WTC11 (cell line): ENCODE data around the gene ZNRF1. TPM values are rescaled to one million over a fixed set of nuclear protein-coding genes. Genes with fewer than 3 reads are reported as not detected.
"Not testable (repeated sequence)": the region's sequence is repeated elsewhere in the genome, so short reads cannot be mapped to it uniquely, and the experiment has no call there.

Experiments
- ATAC-seq: fragments of 200-7000 bp; cut with Tn5 transposase; 2 replicates; pipeline ENCODE4 v1.10.0; 2021; ENCODE audit warnings: mild to moderate bottlenecking, moderate library complexity
- CTCF ChIA-PET: fragments of 300-600 bp; sonication (Branson Sonifier 250); formaldehyde crosslinking; loops from one replicate; lab custom pipeline; 2021; ENCODE audit warnings: antibody characterized with exemption; lab: Charles Lee
- POLR2A ChIA-PET: fragments of 350-600 bp; sonication (Branson Sonifier 250); formaldehyde crosslinking; loops from one replicate; lab custom pipeline; 2021; ENCODE audit warnings: antibody characterized with exemption; lab: Charles Lee
- DNase-seq: peaks from one replicate; pipeline ENCODE4 v3.0.0; 2021; ENCODE audit warnings: low spot score
- H3K27ac Mint-ChIP-seq: 2 replicates; pipeline ENCODE4 v1.8.0; 2021; ENCODE audit warnings: mixed read lengths
- H3K27me3 Mint-ChIP-seq: 2 replicates; pipeline ENCODE4 v1.8.0; 2021; ENCODE audit warnings: low read depth, mild to moderate bottlenecking, moderate library complexity, mixed read lengths
- H3K36me3 Mint-ChIP-seq: 2 replicates; pipeline ENCODE4 v1.8.0; 2021; ENCODE audit warnings: mixed read lengths
- H3K4me1 Mint-ChIP-seq: 2 replicates; pipeline ENCODE4 v1.8.0; 2022; ENCODE audit warnings: mixed read lengths
- H3K4me3 Mint-ChIP-seq: 2 replicates; pipeline ENCODE4 v1.8.0; 2021; ENCODE audit warnings: mild to moderate bottlenecking, moderate library complexity, mixed read lengths
- H3K9me3 Mint-ChIP-seq: 2 replicates; pipeline ENCODE4 v1.8.0; 2021; ENCODE audit warnings: mixed read lengths
- ATF1 ChIP-seq: sonication (generic); formaldehyde crosslinking; IDR thresholded peaks from 2 replicates; pipeline ENCODE4 v1.8.1; 2023; ENCODE audit warnings: mild to moderate bottlenecking, moderate library complexity, missing genetic modification reagents
- CBFB ChIP-seq: sonication (generic); formaldehyde crosslinking; IDR thresholded peaks from 2 replicates; pipeline ENCODE4 v1.8.1; 2022; ENCODE audit warnings: mild to moderate bottlenecking, low read depth, missing genetic modification reagents
- CREB1 ChIP-seq: sonication (generic); formaldehyde crosslinking; IDR thresholded peaks from 2 replicates; pipeline ENCODE4 v1.8.0; 2023; ENCODE audit warnings: mild to moderate bottlenecking, missing genetic modification reagents
- ELF4 ChIP-seq: sonication (generic); formaldehyde crosslinking; IDR thresholded peaks from 2 replicates; pipeline ENCODE4 v1.8.1; 2022; ENCODE audit warnings: low read depth, mild to moderate bottlenecking, moderate library complexity, missing genetic modification reagents
- EMX1 ChIP-seq: fragments of 250-450 bp; sonication (Bioruptor Pico); IDR thresholded peaks from 2 replicates; pipeline ENCODE4 v1.8.0; 2021; ENCODE audit warnings: mild to moderate bottlenecking
- FOXJ3 ChIP-seq: sonication (generic); formaldehyde crosslinking; IDR thresholded peaks from 2 replicates; pipeline ENCODE4 v1.9.0; 2021; ENCODE audit warnings: missing genetic modification reagents, mild to moderate bottlenecking, borderline replicate concordance
- GTF2I ChIP-seq: fragments of 250-450 bp; sonication (Bioruptor Pico); conservative IDR thresholded peaks from 2 replicates; pipeline ENCODE4 v1.4.0; 2021; ENCODE audit warnings: mild to moderate bottlenecking
- NR1H2 ChIP-seq: sonication (generic); formaldehyde crosslinking; IDR thresholded peaks from 2 replicates; pipeline ENCODE4 v1.9.0; 2021; ENCODE audit warnings: mild to moderate bottlenecking, moderate library complexity, missing genetic modification reagents
- NR2C2 ChIP-seq: sonication (generic); formaldehyde crosslinking; IDR thresholded peaks from 2 replicates; pipeline ENCODE4 v1.8.0; 2022; ENCODE audit warnings: mild to moderate bottlenecking, missing genetic modification reagents
- NR3C1 ChIP-seq: sonication (generic); formaldehyde crosslinking; conservative IDR thresholded peaks from 2 replicates; pipeline ENCODE4 v1.8.1; 2023; ENCODE audit warnings: low read depth, mild to moderate bottlenecking, missing genetic modification reagents
- RELA ChIP-seq: sonication (generic); formaldehyde crosslinking; IDR thresholded peaks from 2 replicates; pipeline ENCODE4 v1.8.1; 2022; ENCODE audit warnings: missing genetic modification reagents, mild to moderate bottlenecking, borderline replicate concordance
- SP1 ChIP-seq: sonication (generic); formaldehyde crosslinking; conservative IDR thresholded peaks from 2 replicates; pipeline ENCODE4 v1.8.1; 2022; ENCODE audit warnings: missing genetic modification reagents
- TCF7 ChIP-seq: sonication (generic); formaldehyde crosslinking; IDR thresholded peaks from 2 replicates; pipeline ENCODE4 v1.8.0; 2022; ENCODE audit warnings: mild to moderate bottlenecking, low read depth, missing genetic modification reagents, moderate library complexity
- TEAD4 ChIP-seq: sonication (generic); formaldehyde crosslinking; IDR thresholded peaks from 2 replicates; pipeline ENCODE4 v1.8.0; 2022; ENCODE audit warnings: mild to moderate bottlenecking, missing genetic modification reagents
- ZBTB21 ChIP-seq: sonication (generic); formaldehyde crosslinking; IDR thresholded peaks from 2 replicates; pipeline ENCODE4 v1.8.1; 2023; ENCODE audit warnings: mild to moderate bottlenecking, missing genetic modification reagents, borderline replicate concordance
- ZNF317 ChIP-seq: sonication (generic); formaldehyde crosslinking; IDR thresholded peaks from 2 replicates; pipeline ENCODE4 v1.8.1; 2023; ENCODE audit warnings: low read depth, mild to moderate bottlenecking, moderate library complexity, missing genetic modification reagents, borderline replicate concordance
- ZNF423 ChIP-seq: fragments of 250-450 bp; sonication (Bioruptor Pico); IDR thresholded peaks from 2 replicates; pipeline ENCODE4 v2.1.2; 2022; ENCODE audit warnings: mild to moderate bottlenecking, moderate library complexity
- ZNF671 ChIP-seq: fragments of 250-450 bp; sonication (Bioruptor Pico); IDR thresholded peaks from 2 replicates; pipeline ENCODE4 v1.8.0; 2021; ENCODE audit warnings: mild to moderate bottlenecking
- total RNA-seq: library from RNA; stranded (reverse); gene quantifications from 3 replicates; pipeline ENCODE4 v1.2.3, GENCODE V29; 2021
- TF ChIP-seq, protein P1 (sequence below): fragments of 250-450 bp; sonication (Bioruptor Pico); IDR thresholded peaks from 2 replicates; pipeline ENCODE4 v2.1.2; 2022; ENCODE audit warnings: mild to moderate bottlenecking, moderate library complexity
- TF ChIP-seq, protein P2 (sequence below): sonication (generic); formaldehyde crosslinking; IDR thresholded peaks from 2 replicates; pipeline ENCODE4 v1.8.1; 2023; ENCODE audit warnings: mild to moderate bottlenecking, moderate library complexity, missing genetic modification reagents
- TF ChIP-seq, protein P3 (sequence below): sonication (generic); formaldehyde crosslinking; IDR thresholded peaks from 2 replicates; pipeline ENCODE4 v1.8.0; 2022; ENCODE audit warnings: mild to moderate bottlenecking, missing genetic modification reagents
- TF ChIP-seq, protein P4 (sequence below): sonication (generic); formaldehyde crosslinking; conservative IDR thresholded peaks from 2 replicates; pipeline ENCODE4 v1.8.1; 2022; ENCODE audit warnings: mild to moderate bottlenecking, missing genetic modification reagents
- TF ChIP-seq, protein P5 (sequence below): sonication (generic); formaldehyde crosslinking; IDR thresholded peaks from 2 replicates; pipeline ENCODE4 v1.8.0; 2023; ENCODE audit warnings: mild to moderate bottlenecking, missing genetic modification reagents

ZNRF1 gene
- total RNA-seq, 1 experiment from 2014 or later: 47.6 TPM

DNA sequence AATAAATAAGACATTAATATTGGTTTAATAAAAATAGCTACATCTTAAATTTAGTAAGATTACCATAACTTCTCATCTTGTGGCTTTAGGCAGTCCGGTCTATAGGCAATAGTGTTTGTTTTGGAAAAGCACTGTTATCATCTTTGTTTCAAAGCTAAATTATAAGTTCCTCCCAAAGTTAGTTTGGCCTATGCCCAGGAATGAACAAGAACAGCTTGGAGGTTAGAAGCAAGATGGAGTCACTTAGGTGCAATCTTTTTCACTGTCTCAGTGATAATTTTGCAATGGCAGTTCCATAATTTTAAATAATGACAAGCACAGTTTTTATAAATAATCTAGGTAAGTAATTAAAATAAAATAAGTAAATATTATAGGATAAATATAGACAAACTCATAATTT, 123.8 kb downstream of the ZNRF1 start:
- ATAC-seq: no peak
- Mint-ChIP-seq H3K27ac (no peak overlapping the region), H3K4me3 (no peak overlapping the region), H3K4me1 (peaks cover 23% of the 10 kb centered on the region), H3K27me3 (no peaks in the 10 kb centered on the region), H3K36me3 (peaks cover 27% of the 10 kb centered on the region), H3K9me3 (peaks cover 30% of the 10 kb centered on the region)
- no peak for TF ChIP-seq RELA (CRISPR knock-in tag)
- TF ChIP-seq NR2C2 (CRISPR knock-in tag): no peak
- no peak for TF ChIP-seq EMX1 (CRISPR knock-in tag)
- TF ChIP-seq ELF4 (CRISPR knock-in tag): no peak
- TF ChIP-seq, protein P1, sequence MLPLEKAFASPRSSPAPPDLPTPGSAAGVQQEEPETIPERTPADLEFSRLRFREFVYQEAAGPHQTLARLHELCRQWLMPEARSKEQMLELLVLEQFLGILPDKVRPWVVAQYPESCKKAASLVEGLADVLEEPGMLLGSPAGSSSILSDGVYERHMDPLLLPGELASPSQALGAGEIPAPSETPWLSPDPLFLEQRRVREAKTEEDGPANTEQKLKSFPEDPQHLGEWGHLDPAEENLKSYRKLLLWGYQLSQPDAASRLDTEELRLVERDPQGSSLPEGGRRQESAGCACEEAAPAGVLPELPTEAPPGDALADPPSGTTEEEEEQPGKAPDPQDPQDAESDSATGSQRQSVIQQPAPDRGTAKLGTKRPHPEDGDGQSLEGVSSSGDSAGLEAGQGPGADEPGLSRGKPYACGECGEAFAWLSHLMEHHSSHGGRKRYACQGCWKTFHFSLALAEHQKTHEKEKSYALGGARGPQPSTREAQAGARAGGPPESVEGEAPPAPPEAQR (CRISPR knock-in tag): no peak
- TF ChIP-seq, protein P2, sequence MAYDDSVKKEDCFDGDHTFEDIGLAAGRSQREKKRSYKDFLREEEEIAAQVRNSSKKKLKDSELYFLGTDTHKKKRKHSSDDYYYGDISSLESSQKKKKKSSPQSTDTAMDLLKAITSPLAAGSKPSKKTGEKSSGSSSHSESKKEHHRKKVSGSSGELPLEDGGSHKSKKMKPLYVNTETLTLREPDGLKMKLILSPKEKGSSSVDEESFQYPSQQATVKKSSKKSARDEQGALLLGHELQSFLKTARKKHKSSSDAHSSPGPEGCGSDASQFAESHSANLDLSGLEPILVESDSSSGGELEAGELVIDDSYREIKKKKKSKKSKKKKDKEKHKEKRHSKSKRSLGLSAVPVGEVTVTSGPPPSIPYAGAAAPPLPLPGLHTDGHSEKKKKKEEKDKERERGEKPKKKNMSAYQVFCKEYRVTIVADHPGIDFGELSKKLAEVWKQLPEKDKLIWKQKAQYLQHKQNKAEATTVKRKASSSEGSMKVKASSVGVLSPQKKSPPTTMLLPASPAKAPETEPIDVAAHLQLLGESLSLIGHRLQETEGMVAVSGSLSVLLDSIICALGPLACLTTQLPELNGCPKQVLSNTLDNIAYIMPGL: no peak
- no peak for TF ChIP-seq ATF1 (CRISPR knock-in tag)
- TF ChIP-seq, protein P3, sequence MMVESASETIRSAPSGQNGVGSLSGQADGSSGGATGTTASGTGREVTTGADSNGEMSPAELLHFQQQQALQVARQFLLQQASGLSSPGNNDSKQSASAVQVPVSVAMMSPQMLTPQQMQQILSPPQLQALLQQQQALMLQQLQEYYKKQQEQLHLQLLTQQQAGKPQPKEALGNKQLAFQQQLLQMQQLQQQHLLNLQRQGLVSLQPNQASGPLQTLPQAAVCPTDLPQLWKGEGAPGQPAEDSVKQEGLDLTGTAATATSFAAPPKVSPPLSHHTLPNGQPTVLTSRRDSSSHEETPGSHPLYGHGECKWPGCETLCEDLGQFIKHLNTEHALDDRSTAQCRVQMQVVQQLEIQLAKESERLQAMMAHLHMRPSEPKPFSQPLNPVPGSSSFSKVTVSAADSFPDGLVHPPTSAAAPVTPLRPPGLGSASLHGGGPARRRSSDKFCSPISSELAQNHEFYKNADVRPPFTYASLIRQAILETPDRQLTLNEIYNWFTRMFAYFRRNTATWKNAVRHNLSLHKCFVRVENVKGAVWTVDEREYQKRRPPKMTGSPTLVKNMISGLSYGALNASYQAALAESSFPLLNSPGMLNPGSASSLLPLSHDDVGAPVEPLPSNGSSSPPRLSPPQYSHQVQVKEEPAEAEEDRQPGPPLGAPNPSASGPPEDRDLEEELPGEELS: no peak
- TF ChIP-seq ZBTB21 (CRISPR knock-in tag): no peak
- no peak for TF ChIP-seq ZNF317
- TF ChIP-seq CREB1 (CRISPR knock-in tag): no peak
- TF ChIP-seq, protein P4, sequence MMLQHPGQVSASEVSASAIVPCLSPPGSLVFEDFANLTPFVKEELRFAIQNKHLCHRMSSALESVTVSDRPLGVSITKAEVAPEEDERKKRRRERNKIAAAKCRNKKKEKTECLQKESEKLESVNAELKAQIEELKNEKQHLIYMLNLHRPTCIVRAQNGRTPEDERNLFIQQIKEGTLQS (CRISPR knock-in tag): no peak
- TF ChIP-seq, protein P5, sequence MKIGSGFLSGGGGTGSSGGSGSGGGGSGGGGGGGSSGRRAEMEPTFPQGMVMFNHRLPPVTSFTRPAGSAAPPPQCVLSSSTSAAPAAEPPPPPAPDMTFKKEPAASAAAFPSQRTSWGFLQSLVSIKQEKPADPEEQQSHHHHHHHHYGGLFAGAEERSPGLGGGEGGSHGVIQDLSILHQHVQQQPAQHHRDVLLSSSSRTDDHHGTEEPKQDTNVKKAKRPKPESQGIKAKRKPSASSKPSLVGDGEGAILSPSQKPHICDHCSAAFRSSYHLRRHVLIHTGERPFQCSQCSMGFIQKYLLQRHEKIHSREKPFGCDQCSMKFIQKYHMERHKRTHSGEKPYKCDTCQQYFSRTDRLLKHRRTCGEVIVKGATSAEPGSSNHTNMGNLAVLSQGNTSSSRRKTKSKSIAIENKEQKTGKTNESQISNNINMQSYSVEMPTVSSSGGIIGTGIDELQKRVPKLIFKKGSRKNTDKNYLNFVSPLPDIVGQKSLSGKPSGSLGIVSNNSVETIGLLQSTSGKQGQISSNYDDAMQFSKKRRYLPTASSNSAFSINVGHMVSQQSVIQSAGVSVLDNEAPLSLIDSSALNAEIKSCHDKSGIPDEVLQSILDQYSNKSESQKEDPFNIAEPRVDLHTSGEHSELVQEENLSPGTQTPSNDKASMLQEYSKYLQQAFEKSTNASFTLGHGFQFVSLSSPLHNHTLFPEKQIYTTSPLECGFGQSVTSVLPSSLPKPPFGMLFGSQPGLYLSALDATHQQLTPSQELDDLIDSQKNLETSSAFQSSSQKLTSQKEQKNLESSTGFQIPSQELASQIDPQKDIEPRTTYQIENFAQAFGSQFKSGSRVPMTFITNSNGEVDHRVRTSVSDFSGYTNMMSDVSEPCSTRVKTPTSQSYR: no peak
- no peak for TF ChIP-seq ZNF671 (CRISPR knock-in tag)
- no peak for TF ChIP-seq CBFB (CRISPR knock-in tag)
- ChIA-PET POLR2A (no interaction called here), CTCF (interaction anchor here (0.6 to 5.4 kb wide), 4 partner anchors 8 to 58 kb away, joined by 4 to 36 read pairs (median 6); no protein-coding TSS in a partner anchor)
- no peak for DNase-seq

DNA sequence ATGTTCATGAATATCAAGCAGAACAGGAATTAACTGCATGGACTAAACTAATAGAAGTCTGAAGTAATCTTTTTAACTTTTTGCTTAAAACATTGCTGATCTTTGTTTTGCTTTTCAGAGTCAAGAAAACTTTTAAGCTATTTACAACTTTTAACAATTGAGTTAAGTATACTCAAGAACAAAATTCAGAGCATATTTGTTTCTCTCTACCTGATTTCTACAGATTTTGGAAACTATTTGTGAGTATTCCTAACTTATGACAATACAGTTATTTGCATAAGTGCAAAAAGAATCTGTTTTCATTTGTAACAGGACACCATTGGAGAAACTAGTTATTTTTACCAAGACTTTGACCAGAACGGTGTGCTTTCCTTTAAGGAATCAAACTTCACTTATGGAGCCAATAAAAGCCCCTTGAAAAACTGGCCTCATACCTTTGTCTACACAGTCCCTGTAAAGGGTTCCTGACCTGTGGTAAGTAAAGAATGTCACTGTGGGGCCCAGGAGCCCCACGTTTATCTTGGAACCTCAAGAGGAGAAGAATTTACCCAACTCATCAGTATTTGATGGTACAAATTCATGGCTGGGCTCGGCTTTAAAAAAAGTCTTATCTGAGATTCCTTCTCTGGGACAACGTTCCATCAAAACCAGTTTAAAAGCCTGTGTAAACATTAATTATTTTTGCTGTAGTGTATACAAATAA, 129.0 kb downstream of the ZNRF1 start:
- Mint-ChIP-seq H3K36me3 (peaks cover 25% of the 10 kb centered on the region), H3K9me3 (peaks cover 28% of the 10 kb centered on the region), H3K4me1 (peaks cover 13% of the 10 kb centered on the region), H3K27ac (no peak overlapping the region), H3K27me3 (no peaks in the 10 kb centered on the region; the same call in 1 of the 2 replicates), H3K4me3 (no peak overlapping the region)
- DNase-seq (no peak), ATAC-seq (no peak)
- TF ChIP-seq NR3C1: no peak
- no peak for TF ChIP-seq TCF7 (CRISPR knock-in tag)
- TF ChIP-seq NR2C2 (CRISPR knock-in tag): no peak
- no peak for TF ChIP-seq ZBTB21 (CRISPR knock-in tag)
- TF ChIP-seq TEAD4 (CRISPR knock-in tag): no peak
- TF ChIP-seq FOXJ3: no peak
- no peak for TF ChIP-seq ZNF423 (CRISPR knock-in tag)
- no peak for TF ChIP-seq GTF2I (CRISPR knock-in tag)
- no peak for TF ChIP-seq SP1 (CRISPR knock-in tag)
- TF ChIP-seq NR1H2 (CRISPR knock-in tag): no peak
- CTCF ChIA-PET: interaction anchor here (1.6 kb wide), 1 partner anchor 17 kb away, joined by 6 read pairs; no protein-coding TSS in a partner anchor
- POLR2A ChIA-PET: no interaction called here

DNA sequence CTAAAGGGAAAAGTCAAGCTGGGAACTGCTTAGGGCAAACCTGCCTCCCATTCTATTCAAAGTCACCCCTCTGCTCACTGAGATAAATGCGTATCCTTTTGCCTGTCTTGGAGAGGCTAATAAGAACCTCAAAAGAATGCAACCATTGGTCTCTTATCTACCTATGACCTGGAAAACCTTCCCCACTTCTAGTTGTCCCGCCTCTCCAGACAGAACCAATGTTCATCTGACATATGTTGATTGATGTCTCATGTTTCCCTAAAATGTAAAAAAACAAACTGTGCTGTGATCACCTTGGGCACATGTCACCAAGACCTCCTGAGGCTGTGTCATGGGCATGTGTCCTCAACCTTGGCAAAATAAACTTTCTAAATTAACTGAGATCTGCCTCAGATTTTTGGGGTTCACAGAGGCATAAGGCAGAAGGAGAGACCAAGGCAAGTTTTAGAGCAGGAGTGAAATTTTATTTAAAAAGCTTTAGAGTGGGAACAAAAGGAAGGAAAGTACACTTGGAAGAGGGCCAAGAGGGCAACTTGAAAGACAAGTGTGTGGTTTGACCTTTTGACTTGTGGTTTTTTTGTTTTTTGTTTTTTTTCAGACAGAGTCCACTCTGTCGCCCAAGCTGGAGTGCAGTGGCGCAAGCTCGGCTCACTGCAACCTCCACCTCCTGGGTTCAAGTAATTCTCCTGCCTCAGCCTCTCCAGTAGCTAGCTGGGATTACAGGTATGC, 130.8 kb downstream of the ZNRF1 start:
- Mint-ChIP-seq H3K36me3 (peaks cover 25% of the 10 kb centered on the region), H3K9me3 (peaks cover 28% of the 10 kb centered on the region), H3K4me1 (peaks cover 13% of the 10 kb centered on the region)
- CTCF ChIA-PET: interaction anchor here (0.5 to 2.6 kb wide), 13 partner anchors 7 to 317 kb away, joined by 3 to 31 read pairs (median 5); partner anchors contain the start of gene ZNRF1
- not testable (repeated sequence) for DNase-seq, ATAC-seq, H3K27me3 Mint-ChIP-seq, H3K4me3 Mint-ChIP-seq, H3K27ac Mint-ChIP-seq
- POLR2A ChIA-PET: interaction anchor here (0.6 kb wide), 1 partner anchor 49 kb away, joined by 3 read pairs; no protein-coding TSS in a partner anchor
